Measurements from ENCODE around the gene TXNDC17.

TXNDC17 gene

GRCh38 chr17:6666077-6666521 is 25.2 kb downstream of the TXNDC17 start:
- peak; percentile 57 for DNase-seq

GRCh38 chr17:6666557-6666956 is 25.7 kb downstream of the TXNDC17 start:
- no peak for DNase-seq

- no peak for DNase-seq
These were observed 26.7 kb downstream of the TXNDC17 start for GRCh38 chr17:6667516-6667915.

GRCh38 chr17:6668219-6668618 is 27.4 kb downstream of the TXNDC17 start:
- DNase-seq: no peak

GRCh38 chr17:6668727-6669425 is 28.0 kb downstream of the TXNDC17 start:
- DNase-seq: no peak

- DNase-seq: no peak
These were observed 28.8 kb downstream of the TXNDC17 start for GRCh38 chr17:6669479-6670212.

- DNase-seq: no peak
These were observed 29.7 kb downstream of the TXNDC17 start for GRCh38 chr17:6670571-6670970.

GRCh38 chr17:6670999-6671398 is 30.1 kb downstream of the TXNDC17 start:
- DNase-seq: no peak

- DNase-seq: no peak
These were observed 30.6 kb downstream of the TXNDC17 start for GRCh38 chr17:6671431-6671830.

- DNase-seq: no peak
These were observed 33.7 kb downstream of the TXNDC17 start for GRCh38 chr17:6674586-6674985.

- no peak for DNase-seq
These were observed 34.5 kb downstream of the TXNDC17 start for GRCh38 chr17:6675201-6675825.

GRCh38 chr17:6676802-6677157 is 35.9 kb downstream of the TXNDC17 start:
- DNase-seq: no peak

- no peak for DNase-seq
These were observed 36.4 kb downstream of the TXNDC17 start for GRCh38 chr17:6677158-6677831.

GRCh38 chr17:6677946-6678345 is 37.1 kb downstream of the TXNDC17 start:
- DNase-seq: no peak

GRCh38 chr17:6679241-6679640 is 38.4 kb downstream of the TXNDC17 start:
- DNase-seq: no peak

GRCh38 chr17:6681176-6681575 is 40.3 kb downstream of the TXNDC17 start:
- no peak for DNase-seq

- no peak for DNase-seq
These were observed 40.8 kb downstream of the TXNDC17 start for GRCh38 chr17:6681671-6682070.

- no peak for DNase-seq
These were observed 41.5 kb downstream of the TXNDC17 start for GRCh38 chr17:6682339-6682738.

- no peak for DNase-seq
These were observed 42.3 kb downstream of the TXNDC17 start for GRCh38 chr17:6683081-6683684.

- no peak for DNase-seq
These were observed 43.0 kb downstream of the TXNDC17 start for GRCh38 chr17:6683730-6684459.

GRCh38 chr17:6684460-6684783 is 43.6 kb downstream of the TXNDC17 start:
- DNase-seq: no peak

Data from DMS79 treated with DMSO at 0.1 percent for 48 hours (cell line).